Stimulated activated CD8-positive, alpha-beta memory T cell treated with anti-CD3 and anti-CD28 coated beads, Interleukin-2, amount 100 ng/mL, for 48 hours (primary cell): ENCODE measurements around the gene EFCAB11.

Source experiments
- DNase-seq, 2 donors: peaks; one replicate each; pipeline ENCODE4 v3.0.0-alpha.2; 2020; ENCODE audit warnings: low read depth in 2 of 2

EFCAB11 gene

DNA sequence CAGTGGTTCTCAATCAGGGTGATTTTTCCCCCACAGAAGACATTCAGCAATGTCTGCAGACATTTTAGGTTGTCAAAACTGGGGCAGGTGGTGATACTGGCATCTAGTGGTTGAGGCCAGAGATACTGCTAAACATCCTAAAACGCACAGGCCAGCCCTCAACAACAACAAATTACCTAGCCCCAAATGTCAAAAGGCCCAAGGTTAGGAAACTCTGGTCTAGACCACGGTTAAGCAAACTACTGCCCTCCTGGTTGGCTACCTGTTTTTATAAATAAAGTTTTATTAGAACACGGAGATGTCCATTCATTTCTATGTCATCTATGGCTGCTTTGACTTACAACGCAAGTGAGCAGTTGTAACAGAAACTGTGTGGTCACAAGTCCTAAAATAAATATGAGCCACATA lies 186.7 kb downstream of the EFCAB11 start:
- peak; percentile 11 to 30 for DNase-seq

GRCh38 chr14:89767131-89767530 lies 187.4 kb downstream of the EFCAB11 start:
- no peak for DNase-seq

GRCh38 chr14:89765346-89765745 lies 189.2 kb downstream of the EFCAB11 start:
- no peak for DNase-seq

GRCh38 chr14:89760086-89760485 lies 194.4 kb downstream of the EFCAB11 start:
- no peak for DNase-seq

GRCh38 chr14:89757313-89757939 lies 197.1 kb downstream of the EFCAB11 start:
- no peak for DNase-seq

DNA sequence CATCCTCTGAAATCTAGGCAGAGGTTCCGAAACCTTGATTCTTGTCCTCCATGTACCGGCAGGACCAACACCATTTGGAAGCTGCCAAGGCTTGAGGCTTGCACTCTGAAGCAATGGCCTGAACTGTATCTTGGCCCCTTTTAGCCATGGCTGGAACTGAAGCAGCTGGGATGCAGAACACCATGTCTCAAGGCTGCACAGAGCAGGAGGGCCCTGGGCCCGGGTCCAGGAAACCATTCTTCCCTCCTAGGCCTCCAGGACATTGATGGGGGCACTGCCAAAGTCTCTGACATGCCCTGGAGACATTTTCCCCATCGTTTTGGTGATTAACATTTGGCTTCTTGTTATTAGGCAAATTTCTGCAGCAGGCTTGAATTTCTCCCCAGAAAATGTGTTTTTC lies 198.7 kb downstream of the EFCAB11 start:
- no peak for DNase-seq

DNA sequence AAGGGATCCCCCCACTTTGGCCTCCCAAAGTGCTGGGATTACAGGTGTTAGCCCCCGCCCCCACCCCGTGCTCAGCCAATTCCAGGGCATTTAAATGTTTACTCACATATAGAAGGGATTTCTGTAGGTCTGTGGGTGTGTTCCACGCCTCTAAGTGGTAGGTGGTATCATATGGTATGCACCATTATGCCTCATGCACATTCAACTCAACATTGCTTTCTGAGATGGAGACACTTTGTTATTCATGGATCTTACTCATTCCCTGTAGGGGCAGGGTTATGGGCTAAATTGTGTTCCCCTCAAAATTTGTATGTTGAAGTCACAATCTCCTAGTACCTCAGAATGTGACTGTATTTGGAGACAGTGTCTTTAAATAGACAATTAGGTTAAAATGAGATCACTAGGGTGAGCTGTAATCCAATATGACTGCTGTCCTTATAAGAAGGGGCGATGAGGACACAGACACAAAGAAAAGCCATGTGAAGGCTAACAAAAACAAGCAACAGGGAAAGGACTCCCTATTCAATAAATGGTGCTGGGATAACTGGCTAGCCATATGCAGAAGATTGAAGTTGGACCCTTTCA lies 200.6 kb downstream of the EFCAB11 start:
- no peak for DNase-seq

- DNase-seq: no peak
Observed at GRCh38 chr14:89750908-89751392, 203.6 kb downstream of the EFCAB11 start.

- DNase-seq: no peak
Observed at GRCh38 chr14:89750281-89750755, 204.2 kb downstream of the EFCAB11 start.

DNA sequence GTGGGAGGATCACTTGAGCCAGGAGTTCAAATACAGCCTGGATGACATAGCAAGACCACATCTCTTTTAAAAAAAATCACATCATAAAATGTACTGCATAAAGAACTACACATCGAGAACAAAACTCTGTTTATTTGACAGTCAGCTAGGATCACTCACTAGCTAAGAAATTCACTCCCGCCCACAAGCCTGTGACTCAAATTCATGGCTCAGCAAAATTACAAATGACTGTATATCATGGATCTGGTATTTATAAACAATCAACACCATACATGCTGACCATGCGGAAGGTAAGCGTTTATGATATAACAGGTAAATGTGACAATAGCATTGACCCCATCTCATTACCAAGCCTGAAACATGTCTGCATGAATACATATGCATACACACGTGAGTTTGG lies 206.5 kb downstream of the EFCAB11 start:
- DNase-seq: no peak

DNA sequence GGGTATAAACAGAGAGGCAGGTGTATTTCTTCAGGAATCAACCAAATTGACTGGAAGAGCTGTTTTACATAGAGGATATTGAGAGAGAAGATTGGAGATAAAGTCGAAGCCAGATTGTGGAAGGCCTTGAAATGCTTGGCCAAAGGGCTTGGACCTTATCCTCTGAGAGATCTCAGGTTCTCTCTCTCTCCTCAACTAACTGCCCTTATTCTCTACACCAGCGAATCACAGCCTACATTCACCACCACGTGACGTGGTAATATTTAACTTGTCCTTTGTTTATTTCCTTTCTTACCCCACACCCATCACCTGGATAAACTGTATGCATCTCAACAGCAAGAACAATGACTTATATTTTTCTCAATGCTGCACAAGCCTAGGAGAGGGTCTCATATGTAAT lies 207.4 kb downstream of the EFCAB11 start:
- DNase-seq: no peak

DNA sequence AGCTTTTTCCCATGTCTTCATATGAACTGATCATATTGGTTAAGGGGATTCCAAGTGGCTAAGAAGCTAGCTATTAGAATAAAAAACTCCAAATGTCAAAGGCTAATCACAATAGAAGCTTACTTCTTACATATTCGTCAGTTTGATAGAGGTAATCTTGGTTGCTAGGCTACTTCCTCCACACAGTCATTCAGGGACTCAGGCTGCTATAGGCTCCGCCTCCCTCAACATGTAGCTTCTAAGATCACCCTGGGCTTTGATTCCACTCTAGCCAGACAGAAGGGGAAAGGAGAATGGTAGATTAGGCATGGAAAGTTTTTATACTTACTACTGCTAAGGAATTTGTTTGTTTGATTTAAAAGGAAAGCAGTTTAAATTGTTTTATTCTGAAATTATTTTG lies 207.9 kb downstream of the EFCAB11 start:
- DNase-seq: no peak

DNA sequence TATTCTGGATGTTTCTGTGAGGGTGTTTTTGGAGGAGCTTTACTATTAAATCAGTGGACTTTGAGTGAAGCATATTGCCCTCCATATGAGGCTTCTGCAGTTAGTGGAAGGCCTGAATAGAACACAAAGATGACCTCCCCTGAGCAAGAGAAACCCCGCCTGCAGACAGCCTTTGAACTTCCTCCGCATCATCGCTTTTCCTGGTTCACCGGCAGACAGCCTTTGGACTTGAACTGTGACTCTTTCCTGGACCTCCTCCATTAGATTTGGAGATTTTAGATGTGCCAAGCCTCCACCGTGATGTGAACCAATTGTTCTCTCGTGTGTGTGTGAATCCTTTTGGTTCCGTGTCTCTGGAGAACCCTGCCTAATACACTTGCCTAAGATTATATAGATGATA lies 208.4 kb downstream of the EFCAB11 start:
- DNase-seq: no peak
